ENCODE measurements around the gene CRYZL1.
A peak's percentile ranks its signal among the peaks of the same experiment; 100 is the strongest.
"Not testable (repeated sequence)": the region's sequence is repeated elsewhere in the genome, so short reads cannot be mapped to it uniquely, and the experiment has no call there.

Gene CRYZL1

GRCh38 chr21:33641352-33642026 is at the start of gene CRYZL1:
CRYZL1 (minus strand) TSS chr21:33641741; CDS start chr21:33631551, 10,190 bp downstream.
- peak; percentile 100 for DNase-seq

GRCh38 chr21:33690874-33691273 is 49.3 kb upstream of the CRYZL1 start:
- DNase-seq, result no peak

GRCh38 chr21:33688353-33688752 is 46.8 kb upstream of the CRYZL1 start:
- no peak for DNase-seq

- DNase-seq, result no peak
Observed at GRCh38 chr21:33687634-33688033, 46.1 kb upstream of the CRYZL1 start.

GRCh38 chr21:33686386-33686785 is 44.8 kb upstream of the CRYZL1 start:
- DNase-seq, result no peak

GRCh38 chr21:33685613-33686197 is 44.2 kb upstream of the CRYZL1 start:
- DNase-seq, result no peak

- DNase-seq, result no peak
Observed at GRCh38 chr21:33684923-33685560, 43.5 kb upstream of the CRYZL1 start.

- no peak for DNase-seq
Observed at GRCh38 chr21:33684068-33684467, 42.5 kb upstream of the CRYZL1 start.

- DNase-seq, result no peak
Observed at GRCh38 chr21:33682992-33683627, 41.6 kb upstream of the CRYZL1 start.

GRCh38 chr21:33680870-33681269 is 39.3 kb upstream of the CRYZL1 start:
- no peak for DNase-seq

- no peak for DNase-seq
Observed at GRCh38 chr21:33677450-33677849, 35.9 kb upstream of the CRYZL1 start.

- not testable (repeated sequence) for DNase-seq
Observed at GRCh38 chr21:33676666-33677065, 35.1 kb upstream of the CRYZL1 start.

- DNase-seq, result no peak
Observed at GRCh38 chr21:33674226-33674625, 32.7 kb upstream of the CRYZL1 start.

GRCh38 chr21:33673473-33673872 is 31.9 kb upstream of the CRYZL1 start:
- DNase-seq, result no peak

GRCh38 chr21:33670076-33670978 is 28.8 kb upstream of the CRYZL1 start:
- no peak for DNase-seq

GRCh38 chr21:33668620-33669019 is 27.1 kb upstream of the CRYZL1 start:
- DNase-seq, result no peak

GRCh38 chr21:33668180-33668579 is 26.6 kb upstream of the CRYZL1 start:
- no peak for DNase-seq

- no peak for DNase-seq
Observed at GRCh38 chr21:33667636-33668035, 26.1 kb upstream of the CRYZL1 start.

GRCh38 chr21:33666153-33666552 is 24.6 kb upstream of the CRYZL1 start:
- no peak for DNase-seq

GRCh38 chr21:33664135-33664534 is 22.6 kb upstream of the CRYZL1 start:
- DNase-seq, result no peak

GRCh38 chr21:33663241-33663640 is 21.7 kb upstream of the CRYZL1 start:
- no peak for DNase-seq

GRCh38 chr21:33662046-33662445 is 20.5 kb upstream of the CRYZL1 start:
- DNase-seq, result no peak

GRCh38 chr21:33661146-33661545 is 19.6 kb upstream of the CRYZL1 start:
- DNase-seq, result no peak

Data from CD4-positive, alpha-beta T cell treated with Interleukin-21 for 1 hour (primary cell).